Measurements from ENCODE around the gene SNAI3. TPM values are rescaled to one million over a fixed set of nuclear protein-coding genes. Genes with fewer than 3 reads are reported as not detected.
A peak's percentile ranks its signal among the peaks of the same experiment; 100 is the strongest.

SNAI3 gene
- total and polyA plus RNA-seq, 4 experiments from 2014 or later, result 11.6 to 22.9 (median 14.8) TPM

- H3K36me3 Mint-ChIP-seq, result peaks cover 10 to 20% of the 10 kb centered on the region in 2 donors
- peaks cover 39% of the 10 kb centered on the region for H3K36me3 ChIP-seq (ENCODE audit: insufficient read depth, low read length)
- no peak overlapping the region for H3K4me3 ChIP-seq (ENCODE audit: low read length in 2 of 2)
- H3K4me1 ChIP-seq (ENCODE audit: insufficient read depth, low read length), result peaks cover 6% of the 10 kb centered on the region
- no peaks in the 10 kb centered on the region for H3K27me3 ChIP-seq (ENCODE audit: insufficient read depth, low read length)
- peaks cover 0 to 2% (median 0%) of the 10 kb centered on the region in 8 donors for H3K9me3 Mint-ChIP-seq
- no peak overlapping the region for H3K27ac Mint-ChIP-seq
- no peaks in the 10 kb centered on the region for H3K9me3 ChIP-seq (ENCODE audit: control insufficient read depth in 1 of 2, low read length in 2 of 2)
- ChIA-PET POLR2A (ENCODE audit: partially characterized antibody) (interaction anchor here (1.1 to 1.7 kb wide), 2 partner anchors 48 to 124 kb away, joined by 3 to 4 read pairs; partner anchors contain the start of genes GALNS and TRAPPC2L), CTCF (ENCODE audit: partially characterized antibody) (interaction anchor here (0.9 to 1.2 kb wide), 2 partner anchors 10 to 50 kb away, joined by 3 to 5 read pairs; no protein-coding TSS in a partner anchor)
- no peak for DNase-seq
- no peaks in the 10 kb centered on the region for H3K27me3 Mint-ChIP-seq
- no peak overlapping the region for H3K4me3 Mint-ChIP-seq
- no peak overlapping the region for H3K27ac ChIP-seq (ENCODE audit: low read depth, low read length)
- H3K4me1 Mint-ChIP-seq, result peaks cover 0 to 13% (median 1%) of the 10 kb centered on the region in 4 donors
- intact Hi-C loops (cut with micrococcal nuclease), result no loop called here
Observed at GRCh38 chr16:88732961-88733294, 46.6 kb upstream of the SNAI3 start.

- H3K27me3 Mint-ChIP-seq, result no peaks in the 10 kb centered on the region
- Histone ChIP-seq H3K36me3 (ENCODE audit: insufficient read depth, low read length) (peaks cover 45% of the 10 kb centered on the region), H3K9me3 (ENCODE audit: control insufficient read depth in 1 of 2, low read length in 2 of 2) (no peaks in the 10 kb centered on the region), H3K4me1 (ENCODE audit: insufficient read depth, low read length) (peaks cover under 1% of the 10 kb centered on the region), H3K27me3 (ENCODE audit: insufficient read depth, low read length) (no peaks in the 10 kb centered on the region), H3K27ac (ENCODE audit: low read depth, low read length) (no peak overlapping the region), H3K4me3 (ENCODE audit: low read length in 2 of 2) (no peak overlapping the region)
- intact Hi-C loops (cut with micrococcal nuclease), result no loop called here
- no peak overlapping the region for H3K4me3 Mint-ChIP-seq
- H3K36me3 Mint-ChIP-seq, result peaks cover 10 to 21% of the 10 kb centered on the region in 2 donors
- H3K27ac Mint-ChIP-seq, result no peak overlapping the region
- peaks cover 0 to 2% (median 0%) of the 10 kb centered on the region in 8 donors for H3K9me3 Mint-ChIP-seq
- DNase-seq, result no peak
- ChIA-PET POLR2A (ENCODE audit: partially characterized antibody) (interaction anchor here (1.7 kb wide), 1 partner anchor 49 kb away, joined by 4 read pairs; no protein-coding TSS in a partner anchor), CTCF (ENCODE audit: partially characterized antibody) (no interaction called here)
- H3K4me1 Mint-ChIP-seq, result peaks cover 0 to 7% (median 1%) of the 10 kb centered on the region in 4 donors
Observed at GRCh38 chr16:88732172-88732960, 46.1 kb upstream of the SNAI3 start.

- Histone ChIP-seq H3K4me1 (ENCODE audit: insufficient read depth, low read length) (no peaks in the 10 kb centered on the region), H3K4me3 (ENCODE audit: low read length in 2 of 2) (no peak overlapping the region), H3K36me3 (ENCODE audit: insufficient read depth, low read length) (peaks cover 52% of the 10 kb centered on the region), H3K27ac (ENCODE audit: low read depth, low read length) (no peak overlapping the region), H3K9me3 (ENCODE audit: control insufficient read depth in 1 of 2, low read length in 2 of 2) (no peaks in the 10 kb centered on the region), H3K27me3 (ENCODE audit: insufficient read depth, low read length) (no peaks in the 10 kb centered on the region)
- Mint-ChIP-seq H3K9me3 (peaks cover 0 to 2% (median 0%) of the 10 kb centered on the region in 8 donors), H3K36me3 (peaks cover 10 to 21% of the 10 kb centered on the region in 2 donors), H3K27ac (peak overlapping the region in 1 of 7 donors; percentile 24), H3K4me3 (no peak overlapping the region), H3K4me1 (peaks cover 0 to 7% (median 1%) of the 10 kb centered on the region in 4 donors), H3K27me3 (no peaks in the 10 kb centered on the region)
- ChIA-PET CTCF (ENCODE audit: partially characterized antibody) (no interaction called here), POLR2A (ENCODE audit: partially characterized antibody) (no interaction called here)
- no peak for DNase-seq
- intact Hi-C loops (cut with micrococcal nuclease), result no loop called here
Observed at GRCh38 chr16:88731699-88732098, 45.4 kb upstream of the SNAI3 start.

GRCh38 chr16:88730632-88731607 lies 44.6 kb upstream of the SNAI3 start:
- ChIA-PET CTCF (ENCODE audit: partially characterized antibody) (no interaction called here), POLR2A (ENCODE audit: partially characterized antibody) (no interaction called here)
- H3K4me1 Mint-ChIP-seq, result peaks cover 0 to 7% (median 1%) of the 10 kb centered on the region in 4 donors
- H3K27me3 ChIP-seq (ENCODE audit: insufficient read depth, low read length), result no peaks in the 10 kb centered on the region
- H3K36me3 Mint-ChIP-seq, result peaks cover 13 to 25% of the 10 kb centered on the region in 2 donors
- H3K9me3 ChIP-seq (ENCODE audit: control insufficient read depth in 1 of 2, low read length in 2 of 2), result no peaks in the 10 kb centered on the region
- H3K4me3 ChIP-seq (ENCODE audit: low read length in 2 of 2), result no peak overlapping the region
- H3K27ac ChIP-seq (ENCODE audit: low read depth, low read length), result no peak overlapping the region
- H3K36me3 ChIP-seq (ENCODE audit: insufficient read depth, low read length), result peaks cover 56% of the 10 kb centered on the region
- H3K9me3 Mint-ChIP-seq, result peaks cover 0 to 2% (median 0%) of the 10 kb centered on the region in 8 donors
- H3K4me1 ChIP-seq (ENCODE audit: insufficient read depth, low read length), result no peaks in the 10 kb centered on the region
- H3K27ac Mint-ChIP-seq, result peak overlapping the region in 4 of 7 donors; percentile 24 to 59 (median 54)
- no peak overlapping the region for H3K4me3 Mint-ChIP-seq
- DNase-seq, result no peak
- H3K27me3 Mint-ChIP-seq, result no peaks in the 10 kb centered on the region
- intact Hi-C loops (cut with micrococcal nuclease), result no loop called here

- no peak overlapping the region for H3K4me3 ChIP-seq (ENCODE audit: low read length in 2 of 2)
- H3K36me3 Mint-ChIP-seq, result peaks cover 10 to 35% of the 10 kb centered on the region in 2 donors
- H3K4me3 Mint-ChIP-seq, result no peak overlapping the region
- DNase-seq, result no peak
- peaks cover 0 to 2% (median 0%) of the 10 kb centered on the region in 8 donors for H3K9me3 Mint-ChIP-seq
- CTCF ChIA-PET (ENCODE audit: partially characterized antibody), result no interaction called here
- no peaks in the 10 kb centered on the region for H3K4me1 ChIP-seq (ENCODE audit: insufficient read depth, low read length)
- H3K27me3 ChIP-seq (ENCODE audit: insufficient read depth, low read length), result no peaks in the 10 kb centered on the region
- no peak overlapping the region for H3K27ac ChIP-seq (ENCODE audit: low read depth, low read length)
- no peaks in the 10 kb centered on the region for H3K9me3 ChIP-seq (ENCODE audit: control insufficient read depth in 1 of 2, low read length in 2 of 2)
- no peaks in the 10 kb centered on the region for H3K27me3 Mint-ChIP-seq
- H3K27ac Mint-ChIP-seq, result peak overlapping the region in 1 of 7 donors; percentile 72
- POLR2A ChIA-PET (ENCODE audit: partially characterized antibody), result no interaction called here
- H3K4me1 Mint-ChIP-seq, result peaks cover 0 to 7% (median under 1%) of the 10 kb centered on the region in 4 donors
- intact Hi-C loops (cut with micrococcal nuclease), result no loop called here
- H3K36me3 ChIP-seq (ENCODE audit: insufficient read depth, low read length), result peaks cover 62% of the 10 kb centered on the region
Observed at GRCh38 chr16:88727871-88728270, 41.6 kb upstream of the SNAI3 start.

- POLR2A ChIA-PET (ENCODE audit: partially characterized antibody), result no interaction called here
- H3K27ac Mint-ChIP-seq, result no peak overlapping the region
- H3K4me1 Mint-ChIP-seq, result peaks cover 0 to 7% (median under 1%) of the 10 kb centered on the region in 4 donors
Observed at GRCh38 chr16:88726981-88727380, 40.7 kb upstream of the SNAI3 start.

GRCh38 chr16:88726408-88726749 lies 40.1 kb upstream of the SNAI3 start:
- intact Hi-C loops (cut with micrococcal nuclease), result no loop called here
- Mint-ChIP-seq H3K36me3 (peaks cover 12 to 33% of the 10 kb centered on the region in 2 donors), H3K27me3 (no peaks in the 10 kb centered on the region), H3K4me1 (peaks cover 0 to 7% (median under 1%) of the 10 kb centered on the region in 4 donors), H3K9me3 (peaks cover 0 to 2% (median 0%) of the 10 kb centered on the region in 8 donors), H3K4me3 (no peak overlapping the region), H3K27ac (no peak overlapping the region)
- H3K9me3 ChIP-seq (ENCODE audit: control insufficient read depth in 1 of 2, low read length in 2 of 2), result no peaks in the 10 kb centered on the region
- no peaks in the 10 kb centered on the region for H3K27me3 ChIP-seq (ENCODE audit: insufficient read depth, low read length)
- ChIA-PET CTCF (ENCODE audit: partially characterized antibody) (no interaction called here), POLR2A (ENCODE audit: partially characterized antibody) (no interaction called here)
- no peak overlapping the region for H3K27ac ChIP-seq (ENCODE audit: low read depth, low read length)
- no peak for DNase-seq
- H3K4me1 ChIP-seq (ENCODE audit: insufficient read depth, low read length), result no peaks in the 10 kb centered on the region
- H3K36me3 ChIP-seq (ENCODE audit: insufficient read depth, low read length), result peaks cover 72% of the 10 kb centered on the region
- H3K4me3 ChIP-seq (ENCODE audit: low read length in 2 of 2), result no peak overlapping the region

More at GRCh38 chr16:88726981-88727380, 40.7 kb upstream of the SNAI3 start:
- Histone ChIP-seq H3K36me3 (ENCODE audit: insufficient read depth, low read length) (peaks cover 68% of the 10 kb centered on the region), H3K9me3 (ENCODE audit: control insufficient read depth in 1 of 2, low read length in 2 of 2) (no peaks in the 10 kb centered on the region), H3K4me3 (ENCODE audit: low read length in 2 of 2) (no peak overlapping the region), H3K27me3 (ENCODE audit: insufficient read depth, low read length) (no peaks in the 10 kb centered on the region), H3K4me1 (ENCODE audit: insufficient read depth, low read length) (no peaks in the 10 kb centered on the region), H3K27ac (ENCODE audit: low read depth, low read length) (no peak overlapping the region)
- intact Hi-C loops (cut with micrococcal nuclease), result no loop called here
- CTCF ChIA-PET (ENCODE audit: partially characterized antibody), result no interaction called here
- no peak for DNase-seq
- H3K9me3 Mint-ChIP-seq, result peaks cover 0 to 2% (median 0%) of the 10 kb centered on the region in 8 donors
- no peaks in the 10 kb centered on the region for H3K27me3 Mint-ChIP-seq
- H3K4me3 Mint-ChIP-seq, result no peak overlapping the region
- H3K36me3 Mint-ChIP-seq, result peaks cover 14 to 34% of the 10 kb centered on the region in 2 donors

Measured in CD4-positive, alpha-beta memory T cell (primary cell).